Measurements from ENCODE around the gene CTDSPL. TPM values are rescaled to one million over a fixed set of nuclear protein-coding genes. Genes with fewer than 3 reads are reported as not detected.

The CTDSPL gene
- total and polyA plus RNA-seq, 2 of the 13 experiments (the other 11 are each of a cell fraction or from before 2014, with no cell fraction given): 26.1 to 142 TPM

DNA sequence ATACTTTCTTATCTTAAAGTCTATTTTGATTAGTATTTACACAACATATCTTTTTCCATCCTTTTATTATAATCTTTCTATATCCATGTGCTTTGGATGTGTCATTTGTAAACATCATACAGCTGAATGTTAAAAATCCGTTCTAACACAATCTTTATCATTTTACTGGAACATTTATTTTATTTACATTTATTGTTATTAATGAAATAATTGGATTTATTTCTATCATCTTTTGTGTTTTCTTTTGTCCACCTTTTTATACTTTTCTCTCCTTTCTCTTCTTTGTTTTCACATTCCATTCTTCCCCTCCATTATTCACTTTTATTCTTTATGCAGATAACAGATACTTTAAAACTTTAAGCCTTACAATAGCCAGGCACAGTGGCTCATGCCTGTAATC is 34.7 kb upstream of the CTDSPL start:
- CTCF ChIA-PET (ENCODE audit: low intra/inter-chr PET ratio, low total read pairs): no interaction called here
- TF ChIP-seq THAP11 (CRISPR knock-in tag; IDR thresholded peaks at IDR 0.05) (no peak), POLR2A (IDR thresholded peaks at IDR 0.05; ENCODE audit: insufficient read depth in 1 of 2, low read depth in 2 of 2, low read length in 2 of 2) (no peak), MEF2D (CRISPR knock-in tag; IDR thresholded peaks at IDR 0.05) (no peak), MXI1 (IDR thresholded peaks at IDR 0.05; ENCODE audit: borderline replicate concordance, low read depth, low read length) (no peak), SAFB2 (CRISPR knock-in tag; IDR thresholded peaks at IDR 0.05; ENCODE audit: borderline replicate concordance, low read depth) (no peak), KDM3A (CRISPR knock-in tag; IDR thresholded peaks at IDR 0.05; ENCODE audit: low read depth) (no peak), ZNF75D (CRISPR knock-in tag; IDR thresholded peaks at IDR 0.05; ENCODE audit: borderline replicate concordance) (no peak), ZNF83 (CRISPR knock-in tag; IDR thresholded peaks at IDR 0.05; ENCODE audit: borderline replicate concordance) (no peak), ZNF256 (CRISPR knock-in tag; conservative IDR thresholded peaks at IDR 0.05) (no peak)
- TF ChIP-seq, protein P1, sequence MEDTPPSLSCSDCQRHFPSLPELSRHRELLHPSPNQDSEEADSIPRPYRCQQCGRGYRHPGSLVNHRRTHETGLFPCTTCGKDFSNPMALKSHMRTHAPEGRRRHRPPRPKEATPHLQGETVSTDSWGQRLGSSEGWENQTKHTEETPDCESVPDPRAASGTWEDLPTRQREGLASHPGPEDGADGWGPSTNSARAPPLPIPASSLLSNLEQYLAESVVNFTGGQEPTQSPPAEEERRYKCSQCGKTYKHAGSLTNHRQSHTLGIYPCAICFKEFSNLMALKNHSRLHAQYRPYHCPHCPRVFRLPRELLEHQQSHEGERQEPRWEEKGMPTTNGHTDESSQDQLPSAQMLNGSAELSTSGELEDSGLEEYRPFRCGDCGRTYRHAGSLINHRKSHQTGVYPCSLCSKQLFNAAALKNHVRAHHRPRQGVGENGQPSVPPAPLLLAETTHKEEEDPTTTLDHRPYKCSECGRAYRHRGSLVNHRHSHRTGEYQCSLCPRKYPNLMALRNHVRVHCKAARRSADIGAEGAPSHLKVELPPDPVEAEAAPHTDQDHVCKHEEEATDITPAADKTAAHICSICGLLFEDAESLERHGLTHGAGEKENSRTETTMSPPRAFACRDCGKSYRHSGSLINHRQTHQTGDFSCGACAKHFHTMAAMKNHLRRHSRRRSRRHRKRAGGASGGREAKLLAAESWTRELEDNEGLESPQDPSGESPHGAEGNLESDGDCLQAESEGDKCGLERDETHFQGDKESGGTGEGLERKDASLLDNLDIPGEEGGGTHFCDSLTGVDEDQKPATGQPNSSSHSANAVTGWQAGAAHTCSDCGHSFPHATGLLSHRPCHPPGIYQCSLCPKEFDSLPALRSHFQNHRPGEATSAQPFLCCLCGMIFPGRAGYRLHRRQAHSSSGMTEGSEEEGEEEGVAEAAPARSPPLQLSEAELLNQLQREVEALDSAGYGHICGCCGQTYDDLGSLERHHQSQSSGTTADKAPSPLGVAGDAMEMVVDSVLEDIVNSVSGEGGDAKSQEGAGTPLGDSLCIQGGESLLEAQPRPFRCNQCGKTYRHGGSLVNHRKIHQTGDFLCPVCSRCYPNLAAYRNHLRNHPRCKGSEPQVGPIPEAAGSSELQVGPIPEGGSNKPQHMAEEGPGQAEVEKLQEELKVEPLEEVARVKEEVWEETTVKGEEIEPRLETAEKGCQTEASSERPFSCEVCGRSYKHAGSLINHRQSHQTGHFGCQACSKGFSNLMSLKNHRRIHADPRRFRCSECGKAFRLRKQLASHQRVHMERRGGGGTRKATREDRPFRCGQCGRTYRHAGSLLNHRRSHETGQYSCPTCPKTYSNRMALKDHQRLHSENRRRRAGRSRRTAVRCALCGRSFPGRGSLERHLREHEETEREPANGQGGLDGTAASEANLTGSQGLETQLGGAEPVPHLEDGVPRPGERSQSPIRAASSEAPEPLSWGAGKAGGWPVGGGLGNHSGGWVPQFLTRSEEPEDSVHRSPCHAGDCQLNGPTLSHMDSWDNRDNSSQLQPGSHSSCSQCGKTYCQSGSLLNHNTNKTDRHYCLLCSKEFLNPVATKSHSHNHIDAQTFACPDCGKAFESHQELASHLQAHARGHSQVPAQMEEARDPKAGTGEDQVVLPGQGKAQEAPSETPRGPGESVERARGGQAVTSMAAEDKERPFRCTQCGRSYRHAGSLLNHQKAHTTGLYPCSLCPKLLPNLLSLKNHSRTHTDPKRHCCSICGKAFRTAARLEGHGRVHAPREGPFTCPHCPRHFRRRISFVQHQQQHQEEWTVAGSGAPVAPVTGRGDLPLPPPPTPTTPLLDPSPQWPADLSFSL (CRISPR knock-in tag; IDR thresholded peaks at IDR 0.05): no peak
- TF ChIP-seq, protein P2, sequence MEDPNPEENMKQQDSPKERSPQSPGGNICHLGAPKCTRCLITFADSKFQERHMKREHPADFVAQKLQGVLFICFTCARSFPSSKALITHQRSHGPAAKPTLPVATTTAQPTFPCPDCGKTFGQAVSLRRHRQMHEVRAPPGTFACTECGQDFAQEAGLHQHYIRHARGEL (CRISPR knock-in tag; IDR thresholded peaks at IDR 0.05): no peak
- TF ChIP-seq, protein P3, sequence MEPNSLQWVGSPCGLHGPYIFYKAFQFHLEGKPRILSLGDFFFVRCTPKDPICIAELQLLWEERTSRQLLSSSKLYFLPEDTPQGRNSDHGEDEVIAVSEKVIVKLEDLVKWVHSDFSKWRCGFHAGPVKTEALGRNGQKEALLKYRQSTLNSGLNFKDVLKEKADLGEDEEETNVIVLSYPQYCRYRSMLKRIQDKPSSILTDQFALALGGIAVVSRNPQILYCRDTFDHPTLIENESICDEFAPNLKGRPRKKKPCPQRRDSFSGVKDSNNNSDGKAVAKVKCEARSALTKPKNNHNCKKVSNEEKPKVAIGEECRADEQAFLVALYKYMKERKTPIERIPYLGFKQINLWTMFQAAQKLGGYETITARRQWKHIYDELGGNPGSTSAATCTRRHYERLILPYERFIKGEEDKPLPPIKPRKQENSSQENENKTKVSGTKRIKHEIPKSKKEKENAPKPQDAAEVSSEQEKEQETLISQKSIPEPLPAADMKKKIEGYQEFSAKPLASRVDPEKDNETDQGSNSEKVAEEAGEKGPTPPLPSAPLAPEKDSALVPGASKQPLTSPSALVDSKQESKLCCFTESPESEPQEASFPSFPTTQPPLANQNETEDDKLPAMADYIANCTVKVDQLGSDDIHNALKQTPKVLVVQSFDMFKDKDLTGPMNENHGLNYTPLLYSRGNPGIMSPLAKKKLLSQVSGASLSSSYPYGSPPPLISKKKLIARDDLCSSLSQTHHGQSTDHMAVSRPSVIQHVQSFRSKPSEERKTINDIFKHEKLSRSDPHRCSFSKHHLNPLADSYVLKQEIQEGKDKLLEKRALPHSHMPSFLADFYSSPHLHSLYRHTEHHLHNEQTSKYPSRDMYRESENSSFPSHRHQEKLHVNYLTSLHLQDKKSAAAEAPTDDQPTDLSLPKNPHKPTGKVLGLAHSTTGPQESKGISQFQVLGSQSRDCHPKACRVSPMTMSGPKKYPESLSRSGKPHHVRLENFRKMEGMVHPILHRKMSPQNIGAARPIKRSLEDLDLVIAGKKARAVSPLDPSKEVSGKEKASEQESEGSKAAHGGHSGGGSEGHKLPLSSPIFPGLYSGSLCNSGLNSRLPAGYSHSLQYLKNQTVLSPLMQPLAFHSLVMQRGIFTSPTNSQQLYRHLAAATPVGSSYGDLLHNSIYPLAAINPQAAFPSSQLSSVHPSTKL (CRISPR knock-in tag; IDR thresholded peaks at IDR 0.05): no peak

More for the DNA sequence above, 34.7 kb upstream of the CTDSPL start:
- DNase-seq (ENCODE audit: low spot score): no peak
- Histone ChIP-seq H3K4me2 (ENCODE audit: low read depth, low read length) (no peak overlapping the region), H4K20me1 (ENCODE audit: insufficient read depth, low read length) (no peaks in the 10 kb centered on the region), H3K36me3 (replicated peaks in 1 of 2; ENCODE audit: control insufficient read depth in 1 of 2, insufficient read depth in 2 of 2, low read length in 2 of 2) (no peaks in the 10 kb centered on the region; a peak in 4 of 5 replicates), H3K9ac (ENCODE audit: insufficient read depth, low read depth, low read length) (no peak overlapping the region), H3K27ac (ENCODE audit: extremely low read length, insufficient read depth, low read length) (no peak overlapping the region), H3K27me3 (ENCODE audit: control insufficient read depth in 1 of 2, insufficient read depth in 2 of 2, low read length in 2 of 2) (no peaks in the 10 kb centered on the region), H3K79me2 (ENCODE audit: insufficient read depth, low read length) (no peaks in the 10 kb centered on the region), H3K9me3 (ENCODE audit: low read length) (no peaks in the 10 kb centered on the region), H3K4me1 (ENCODE audit: insufficient read depth, low read length) (no peaks in the 10 kb centered on the region), H2AFZ (ENCODE audit: low read length) (no peak overlapping the region), H3K4me3 (replicated peaks in 1 of 3; ENCODE audit: insufficient read depth in 1 of 3, low read depth in 2 of 3, low read length in 3 of 3) (no peak overlapping the region)
- ATAC-seq: no peak
- WGBS (ENCODE audit: low lambda C conversion rate): 100% methylated on average over 1 of the region's 1 CpG
- POLR2A ChIA-PET: no interaction called here
- no peak for FAIRE-seq
- intact Hi-C loops (cut with micrococcal nuclease; ENCODE audit: unreplicated experiment) (no loop called here), in situ Hi-C loops (cut with HindIII; ENCODE audit: extremely low pct_ligation_motif_present, low pct_unique_long_range_greater_than_20kb) (no loop called here)
- no TSS peak for BruUV-seq (replicated peaks)

Data from HepG2 (cell line).